ENCODE measurements around the gene AGPAT2.

Gene AGPAT2

DNA sequence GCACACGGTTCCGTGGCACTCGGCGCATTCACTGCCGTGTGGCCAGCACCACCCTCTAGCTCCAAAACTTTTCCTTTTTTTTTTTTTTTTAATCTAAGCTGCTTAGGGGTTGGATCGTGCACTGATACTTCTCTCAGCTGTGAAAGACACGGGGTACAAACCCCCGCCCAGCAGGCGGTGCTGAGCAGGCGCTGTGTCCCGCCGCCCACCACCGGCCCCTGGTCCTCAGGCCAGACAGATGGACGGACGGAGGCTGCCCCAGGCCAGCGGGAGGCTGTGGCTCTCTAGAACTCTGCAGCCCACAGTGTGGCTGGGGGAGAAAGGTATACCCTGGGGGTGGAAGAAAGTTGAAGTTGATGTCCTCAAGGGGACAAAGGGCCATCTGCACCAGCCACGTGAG is 6.2 kb downstream of the AGPAT2 start:
- ATAC-seq: no peak
- TF ChIP-seq TOX (CRISPR knock-in tag; IDR thresholded peaks at IDR 0.05; ENCODE audit: borderline replicate concordance) (no peak), OSR1 (CRISPR knock-in tag; IDR thresholded peaks at IDR 0.05) (no peak), BACH2 (CRISPR knock-in tag; IDR thresholded peaks at IDR 0.05; ENCODE audit: borderline replicate concordance) (no peak), GLIS3 (CRISPR knock-in tag; IDR thresholded peaks at IDR 0.05) (no peak), SNAI2 (CRISPR knock-in tag; IDR thresholded peaks at IDR 0.05) (no peak), PPARA (CRISPR knock-in tag; IDR thresholded peaks at IDR 0.05; ENCODE audit: borderline replicate concordance) (no peak), ZFP3 (CRISPR knock-in tag; IDR thresholded peaks at IDR 0.05) (no peak), ZC3H10 (CRISPR knock-in tag; IDR thresholded peaks at IDR 0.05) (no peak), CSRNP3 (CRISPR knock-in tag; IDR thresholded peaks at IDR 0.05) (no peak), ESRRG (CRISPR knock-in tag; IDR thresholded peaks at IDR 0.05) (no peak)
- TF ChIP-seq, protein P1, sequence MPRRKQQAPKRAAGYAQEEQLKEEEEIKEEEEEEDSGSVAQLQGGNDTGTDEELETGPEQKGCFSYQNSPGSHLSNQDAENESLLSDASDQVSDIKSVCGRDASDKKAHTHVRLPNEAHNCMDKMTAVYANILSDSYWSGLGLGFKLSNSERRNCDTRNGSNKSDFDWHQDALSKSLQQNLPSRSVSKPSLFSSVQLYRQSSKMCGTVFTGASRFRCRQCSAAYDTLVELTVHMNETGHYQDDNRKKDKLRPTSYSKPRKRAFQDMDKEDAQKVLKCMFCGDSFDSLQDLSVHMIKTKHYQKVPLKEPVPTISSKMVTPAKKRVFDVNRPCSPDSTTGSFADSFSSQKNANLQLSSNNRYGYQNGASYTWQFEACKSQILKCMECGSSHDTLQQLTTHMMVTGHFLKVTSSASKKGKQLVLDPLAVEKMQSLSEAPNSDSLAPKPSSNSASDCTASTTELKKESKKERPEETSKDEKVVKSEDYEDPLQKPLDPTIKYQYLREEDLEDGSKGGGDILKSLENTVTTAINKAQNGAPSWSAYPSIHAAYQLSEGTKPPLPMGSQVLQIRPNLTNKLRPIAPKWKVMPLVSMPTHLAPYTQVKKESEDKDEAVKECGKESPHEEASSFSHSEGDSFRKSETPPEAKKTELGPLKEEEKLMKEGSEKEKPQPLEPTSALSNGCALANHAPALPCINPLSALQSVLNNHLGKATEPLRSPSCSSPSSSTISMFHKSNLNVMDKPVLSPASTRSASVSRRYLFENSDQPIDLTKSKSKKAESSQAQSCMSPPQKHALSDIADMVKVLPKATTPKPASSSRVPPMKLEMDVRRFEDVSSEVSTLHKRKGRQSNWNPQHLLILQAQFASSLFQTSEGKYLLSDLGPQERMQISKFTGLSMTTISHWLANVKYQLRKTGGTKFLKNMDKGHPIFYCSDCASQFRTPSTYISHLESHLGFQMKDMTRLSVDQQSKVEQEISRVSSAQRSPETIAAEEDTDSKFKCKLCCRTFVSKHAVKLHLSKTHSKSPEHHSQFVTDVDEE (CRISPR knock-in tag; IDR thresholded peaks at IDR 0.05): no peak

DNA sequence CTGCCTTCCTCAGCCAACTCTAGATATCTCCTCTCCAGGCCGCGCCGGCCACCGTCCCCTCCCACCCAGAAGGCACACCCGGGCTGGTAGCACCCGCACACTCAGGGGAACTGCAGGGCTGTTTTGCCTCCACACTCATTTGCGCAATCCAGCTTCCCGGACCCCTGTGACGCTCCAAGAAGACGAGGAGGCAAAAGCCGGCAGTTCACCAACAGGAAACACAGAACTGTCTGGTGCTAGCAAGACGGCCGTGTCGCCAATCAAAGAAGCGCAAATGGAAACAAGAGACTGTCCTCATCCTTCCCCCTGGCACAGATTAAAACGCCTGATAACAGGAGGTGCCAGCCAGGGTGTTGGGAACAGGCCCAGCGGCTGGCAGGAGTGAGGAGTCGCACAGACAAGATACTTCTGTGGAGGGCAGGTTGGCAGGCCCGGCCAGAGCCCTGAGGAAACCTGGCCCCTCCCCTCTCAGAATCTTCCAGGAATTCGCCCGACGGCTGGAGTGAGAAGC is 7.8 kb downstream of the AGPAT2 start:
- ATAC-seq: no peak

GRCh38 chr9:136678624-136679023 is 8.6 kb downstream of the AGPAT2 start:
- no peak for ATAC-seq
- TF ChIP-seq TCF4 (CRISPR knock-in tag; IDR thresholded peaks at IDR 0.05; ENCODE audit: borderline replicate concordance): no peak
- no peak for TF ChIP-seq ZFP30 (CRISPR knock-in tag; IDR thresholded peaks at IDR 0.05)
- TF ChIP-seq ISL1 (CRISPR knock-in tag; IDR thresholded peaks at IDR 0.05): no peak
- TF ChIP-seq GLIS3 (CRISPR knock-in tag; IDR thresholded peaks at IDR 0.05): no peak
- no peak for TF ChIP-seq POU6F1 (CRISPR knock-in tag; IDR thresholded peaks at IDR 0.05; ENCODE audit: borderline replicate concordance, low read depth)
- TF ChIP-seq ZNF565 (CRISPR knock-in tag; conservative IDR thresholded peaks at IDR 0.05; ENCODE audit: low read depth): no peak
- TF ChIP-seq ESRRG (CRISPR knock-in tag; IDR thresholded peaks at IDR 0.05): no peak
- TF ChIP-seq, protein P2, sequence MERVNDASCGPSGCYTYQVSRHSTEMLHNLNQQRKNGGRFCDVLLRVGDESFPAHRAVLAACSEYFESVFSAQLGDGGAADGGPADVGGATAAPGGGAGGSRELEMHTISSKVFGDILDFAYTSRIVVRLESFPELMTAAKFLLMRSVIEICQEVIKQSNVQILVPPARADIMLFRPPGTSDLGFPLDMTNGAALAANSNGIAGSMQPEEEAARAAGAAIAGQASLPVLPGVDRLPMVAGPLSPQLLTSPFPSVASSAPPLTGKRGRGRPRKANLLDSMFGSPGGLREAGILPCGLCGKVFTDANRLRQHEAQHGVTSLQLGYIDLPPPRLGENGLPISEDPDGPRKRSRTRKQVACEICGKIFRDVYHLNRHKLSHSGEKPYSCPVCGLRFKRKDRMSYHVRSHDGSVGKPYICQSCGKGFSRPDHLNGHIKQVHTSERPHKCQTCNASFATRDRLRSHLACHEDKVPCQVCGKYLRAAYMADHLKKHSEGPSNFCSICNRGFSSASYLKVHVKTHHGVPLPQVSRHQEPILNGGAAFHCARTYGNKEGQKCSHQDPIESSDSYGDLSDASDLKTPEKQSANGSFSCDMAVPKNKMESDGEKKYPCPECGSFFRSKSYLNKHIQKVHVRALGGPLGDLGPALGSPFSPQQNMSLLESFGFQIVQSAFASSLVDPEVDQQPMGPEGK (CRISPR knock-in tag; IDR thresholded peaks at IDR 0.05; ENCODE audit: borderline replicate concordance): no peak
- TF ChIP-seq, protein P1 (CRISPR knock-in tag; IDR thresholded peaks at IDR 0.05): no peak
- no peak for TF ChIP-seq BACH2 (CRISPR knock-in tag; IDR thresholded peaks at IDR 0.05; ENCODE audit: borderline replicate concordance)
- no peak for TF ChIP-seq CREB5 (CRISPR knock-in tag; IDR thresholded peaks at IDR 0.05; ENCODE audit: low read depth)
- TF ChIP-seq ZNF8 (CRISPR knock-in tag; IDR thresholded peaks at IDR 0.05): no peak
- TF ChIP-seq ZC3H10 (CRISPR knock-in tag; IDR thresholded peaks at IDR 0.05): no peak
- no peak for TF ChIP-seq ZNF70 (CRISPR knock-in tag; IDR thresholded peaks at IDR 0.05)
- TF ChIP-seq TOX (CRISPR knock-in tag; IDR thresholded peaks at IDR 0.05; ENCODE audit: borderline replicate concordance): no peak

More for the DNA sequence above, 7.8 kb downstream of the AGPAT2 start:
- TF ChIP-seq TOX (CRISPR knock-in tag; IDR thresholded peaks at IDR 0.05; ENCODE audit: borderline replicate concordance): no peak
- TF ChIP-seq ZC3H10 (CRISPR knock-in tag; IDR thresholded peaks at IDR 0.05): no peak
- TF ChIP-seq TCF4 (CRISPR knock-in tag; IDR thresholded peaks at IDR 0.05; ENCODE audit: borderline replicate concordance): no peak
- no peak for TF ChIP-seq BACH2 (CRISPR knock-in tag; IDR thresholded peaks at IDR 0.05; ENCODE audit: borderline replicate concordance)
- no peak for TF ChIP-seq ZNF8 (CRISPR knock-in tag; IDR thresholded peaks at IDR 0.05)
- no peak for TF ChIP-seq ARNTL (CRISPR knock-in tag; IDR thresholded peaks at IDR 0.05; ENCODE audit: borderline replicate concordance, low read depth)
- no peak for TF ChIP-seq ZFP3 (CRISPR knock-in tag; IDR thresholded peaks at IDR 0.05)
- no peak for TF ChIP-seq OSR1 (CRISPR knock-in tag; IDR thresholded peaks at IDR 0.05)
- no peak for TF ChIP-seq PPARA (CRISPR knock-in tag; IDR thresholded peaks at IDR 0.05; ENCODE audit: borderline replicate concordance)
- TF ChIP-seq, protein P2 (CRISPR knock-in tag; IDR thresholded peaks at IDR 0.05; ENCODE audit: borderline replicate concordance): no peak
- no peak for TF ChIP-seq ISL1 (CRISPR knock-in tag; IDR thresholded peaks at IDR 0.05)
- no peak for TF ChIP-seq ESRRG (CRISPR knock-in tag; IDR thresholded peaks at IDR 0.05)
- TF ChIP-seq ZNF70 (CRISPR knock-in tag; IDR thresholded peaks at IDR 0.05): no peak

Data from SK-N-SH treated with all-trans-retinoic acid at 6 μM for 48 hours (cell line).